NCI-H2107 treated with DMSO at 0.1 percent for 48 hours (cell line): ENCODE results near the gene PDGFB.
A peak's percentile ranks its signal among the peaks of the same experiment; 100 is the strongest.
"Not testable (repeated sequence)": the region's sequence is repeated elsewhere in the genome, so short reads cannot be mapped to it uniquely, and the experiment has no call there.

Experiments used
- DNase-seq: peaks from one replicate; lab custom pipeline; 2025; ENCODE audit not compliant: unreplicated experiment; lab: John Stamatoyannopoulos, UW

Gene PDGFB

DNA sequence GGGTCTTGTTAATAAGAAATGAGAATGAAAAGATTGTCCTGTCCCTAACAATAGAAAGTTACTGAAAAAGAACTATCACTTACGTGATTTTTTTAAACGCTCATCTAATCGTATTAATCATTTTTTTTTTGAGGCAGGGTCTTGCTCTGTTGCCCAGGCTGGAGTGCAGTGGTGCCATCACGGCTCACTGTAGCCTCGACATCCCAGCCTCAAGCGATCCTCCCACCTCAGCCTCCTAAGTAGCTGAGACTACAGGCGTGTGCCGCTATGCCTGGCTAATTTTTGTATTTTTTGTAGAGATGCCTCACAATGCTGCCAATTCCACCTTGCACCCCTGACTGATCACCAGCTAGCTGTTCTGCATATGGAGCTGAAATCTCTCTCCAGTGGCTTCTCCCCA lies 15.7 kb downstream of the PDGFB start:
- no peak for DNase-seq

GRCh38 chr22:39227542-39228272 lies 17.1 kb downstream of the PDGFB start:
- DNase-seq: no peak

- DNase-seq: no peak
Observed at GRCh38 chr22:39226353-39226752, 18.4 kb downstream of the PDGFB start.

GRCh38 chr22:39225591-39225990 lies 19.2 kb downstream of the PDGFB start:
- no peak for DNase-seq

GRCh38 chr22:39224550-39224949 lies 20.2 kb downstream of the PDGFB start:
- no peak for DNase-seq

- no peak for DNase-seq
Observed at GRCh38 chr22:39223091-39223710, 21.6 kb downstream of the PDGFB start.

GRCh38 chr22:39221999-39222686 lies 22.6 kb downstream of the PDGFB start:
- no peak for DNase-seq

- DNase-seq: no peak
Observed at GRCh38 chr22:39220890-39221850, 23.6 kb downstream of the PDGFB start.

DNA sequence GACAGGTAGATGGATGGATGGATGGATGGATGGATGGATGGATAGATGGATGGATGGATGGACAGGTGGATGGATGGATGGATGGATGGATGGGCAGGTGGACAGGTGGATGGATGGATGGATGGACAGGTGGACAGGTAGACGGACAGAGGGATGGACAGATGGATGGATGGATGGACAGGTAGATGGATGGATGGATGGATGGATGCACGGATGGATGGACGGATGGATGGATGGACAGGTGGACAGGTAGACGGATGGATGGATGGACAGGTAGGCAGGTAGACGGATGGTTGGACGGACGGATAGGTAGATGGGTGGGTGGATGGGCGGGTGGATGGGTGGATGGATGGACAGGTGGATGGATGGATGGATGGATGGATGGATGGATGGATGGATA lies 24.3 kb downstream of the PDGFB start:
- no peak for DNase-seq

GRCh38 chr22:39219071-39220039 lies 25.4 kb downstream of the PDGFB start:
- no peak for DNase-seq

DNA sequence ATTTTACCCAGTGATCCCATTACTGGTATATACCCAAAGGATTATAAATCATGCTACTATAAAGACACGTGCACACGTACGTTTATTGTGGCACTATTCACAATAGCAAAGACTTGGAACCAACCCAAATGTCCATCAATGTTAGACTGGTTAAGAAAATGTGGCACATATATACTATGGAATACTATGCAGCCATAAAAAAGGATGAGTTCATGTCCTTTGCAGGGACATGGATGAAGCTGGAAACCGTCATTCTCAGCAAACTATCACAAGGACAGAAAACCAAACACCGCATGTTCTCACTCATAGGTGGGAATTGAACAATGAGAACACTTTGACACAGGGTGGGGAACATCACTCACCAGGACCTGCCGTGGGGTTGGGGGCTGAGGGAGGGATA lies 26.4 kb downstream of the PDGFB start:
- not testable (repeated sequence) for DNase-seq

DNA sequence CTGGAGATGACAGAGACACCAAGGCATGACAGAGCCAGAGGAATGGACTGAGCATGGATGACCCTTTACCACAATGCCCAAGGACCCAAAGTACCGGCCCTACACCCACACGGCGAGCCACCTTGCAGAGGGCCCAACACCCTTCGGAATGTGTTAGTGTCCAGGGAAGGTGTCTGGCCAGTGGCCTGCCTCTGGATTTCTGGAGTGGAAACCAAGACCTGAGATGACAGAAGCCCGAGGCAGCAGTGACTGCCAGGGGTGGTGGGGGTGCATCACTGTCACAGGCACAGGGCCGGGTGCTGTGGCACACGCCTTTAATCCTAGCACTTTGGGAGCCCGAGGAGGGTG lies 28.7 kb downstream of the PDGFB start:
- DNase-seq: no peak

DNA sequence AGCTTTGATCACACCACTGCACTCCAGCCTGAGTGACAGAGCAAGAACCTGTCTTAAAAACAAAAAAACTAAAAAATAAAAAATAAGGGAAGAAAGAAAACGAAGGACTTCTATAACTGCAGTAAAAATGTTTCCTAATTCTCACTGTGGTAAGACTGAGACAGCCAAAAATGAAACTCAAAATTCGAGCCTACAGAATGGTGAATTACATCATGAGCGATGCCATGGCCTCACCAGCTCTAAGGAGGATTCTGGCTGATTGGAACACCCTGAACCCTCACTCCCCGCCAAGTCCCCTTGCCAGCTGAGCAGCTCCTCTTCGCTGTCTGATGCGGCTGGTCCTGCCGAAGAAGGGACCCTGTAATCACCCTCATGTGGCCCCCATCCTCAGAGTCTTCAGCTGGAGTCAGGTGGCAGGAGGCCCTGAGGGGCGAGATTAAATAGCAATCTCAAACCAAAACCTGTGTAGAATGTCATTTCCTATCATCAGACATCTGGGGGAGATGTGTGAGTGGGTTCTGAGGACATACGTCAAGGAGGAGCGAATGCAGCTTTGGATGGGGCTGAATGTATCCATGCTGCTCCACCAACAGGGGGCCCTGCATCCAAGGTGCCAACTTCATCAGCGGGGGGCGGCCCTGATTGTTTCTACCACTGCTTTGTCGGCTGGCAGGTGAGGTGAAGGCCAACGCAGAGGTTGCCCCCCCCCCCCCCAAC lies 29.2 kb downstream of the PDGFB start:
- DNase-seq: no peak

DNA sequence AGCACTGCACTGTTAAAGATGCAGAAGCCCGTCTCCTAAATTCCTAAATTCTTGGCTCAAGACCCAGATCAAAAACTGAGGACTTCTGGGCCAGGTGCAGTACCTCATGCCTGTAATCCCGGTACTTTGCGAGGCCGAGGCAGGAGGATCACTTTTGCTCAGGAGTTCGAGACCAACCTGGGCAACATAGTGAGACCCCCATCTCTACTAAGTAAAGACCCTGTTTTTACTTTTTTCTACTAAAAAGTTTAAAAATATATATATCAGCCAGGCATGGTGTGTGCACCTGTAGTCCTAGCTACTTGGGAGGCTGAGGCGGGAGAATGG lies 29.7 kb downstream of the PDGFB start:
- no peak for DNase-seq

- DNase-seq: no peak
Observed at GRCh38 chr22:39214383-39215069, 30.3 kb downstream of the PDGFB start.

DNA sequence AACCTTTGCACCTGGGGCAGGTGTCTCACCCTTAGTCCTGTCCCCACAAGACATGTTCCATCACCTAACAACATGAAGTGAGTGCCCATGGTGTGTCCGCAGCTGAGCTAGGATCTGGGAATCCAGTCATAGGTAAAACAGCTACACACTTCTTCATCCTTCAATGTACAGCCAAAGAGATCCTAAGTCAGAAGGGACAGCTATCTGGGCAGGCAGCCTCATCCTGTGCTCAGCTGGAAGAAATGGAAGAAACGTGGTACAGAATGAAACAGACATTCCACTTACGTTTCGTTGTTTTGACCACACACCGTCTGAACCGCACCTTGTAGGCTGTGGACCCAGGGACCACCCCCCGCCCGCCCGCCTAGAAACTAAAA lies 30.8 kb downstream of the PDGFB start:
- DNase-seq: no peak

DNA sequence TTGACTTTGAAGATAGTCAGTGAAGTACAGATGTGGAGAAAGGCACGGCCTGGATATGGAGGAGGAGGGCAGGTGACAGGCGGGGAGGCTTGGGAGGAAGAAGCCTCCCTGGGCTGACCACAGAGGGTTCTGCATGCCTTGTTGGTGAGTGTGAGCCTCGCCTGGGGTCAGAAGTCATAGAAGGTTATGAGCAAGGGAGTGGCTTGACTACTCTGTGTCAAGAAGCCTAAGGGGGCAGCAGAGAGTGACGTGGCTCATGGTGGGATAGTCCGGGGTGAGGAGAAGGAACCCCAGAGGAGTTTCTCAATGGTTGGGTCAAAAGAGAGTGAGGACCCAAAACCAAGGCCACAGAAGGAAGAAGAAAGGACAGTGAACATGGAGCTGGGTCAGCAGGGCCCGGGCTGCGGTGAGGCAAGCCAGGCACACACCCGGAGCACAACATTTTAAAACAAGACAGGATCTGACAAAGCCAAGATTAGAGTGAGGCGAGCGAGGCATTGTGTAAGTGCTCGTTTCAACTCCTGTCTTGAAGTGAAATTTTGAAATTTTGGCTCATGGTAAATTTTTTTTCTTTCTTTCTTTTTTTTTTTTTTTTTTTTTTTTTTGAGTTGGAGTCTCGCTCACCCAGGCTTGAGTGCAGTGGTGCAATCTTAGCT lies 31.9 kb downstream of the PDGFB start:
- DNase-seq: no peak

DNA sequence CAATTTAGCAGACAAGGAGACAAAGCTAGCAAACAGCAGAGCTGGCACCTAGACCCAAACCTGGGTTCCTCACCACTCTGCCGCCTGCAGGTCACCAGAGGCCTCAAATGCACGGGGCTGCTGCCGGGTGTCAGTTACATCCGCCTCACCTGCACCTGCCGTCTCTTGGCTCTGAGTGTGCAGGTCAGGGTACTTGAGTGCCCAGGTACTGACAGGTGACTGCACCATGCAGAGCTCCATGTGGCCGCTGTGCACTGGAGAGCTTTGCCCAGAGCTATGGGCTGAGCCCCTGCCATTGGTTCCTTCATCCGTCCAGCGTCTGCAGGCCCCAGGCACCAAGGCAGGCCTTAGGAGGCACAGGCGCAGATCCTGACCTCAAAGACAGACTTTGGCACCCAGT lies 35.0 kb downstream of the PDGFB start:
- DNase-seq: peak; percentile 21
